ENCODE data around the gene PTPRN2. TPM values are rescaled to one million over a fixed set of nuclear protein-coding genes. Genes with fewer than 3 reads are reported as not detected.
"Not testable (repeated sequence)": the region's sequence is repeated elsewhere in the genome, so short reads cannot be mapped to it uniquely, and the experiment has no call there.

PTPRN2 gene
- total RNA-seq, 1 experiment from 2014 or later = 3.8 TPM

DNA sequence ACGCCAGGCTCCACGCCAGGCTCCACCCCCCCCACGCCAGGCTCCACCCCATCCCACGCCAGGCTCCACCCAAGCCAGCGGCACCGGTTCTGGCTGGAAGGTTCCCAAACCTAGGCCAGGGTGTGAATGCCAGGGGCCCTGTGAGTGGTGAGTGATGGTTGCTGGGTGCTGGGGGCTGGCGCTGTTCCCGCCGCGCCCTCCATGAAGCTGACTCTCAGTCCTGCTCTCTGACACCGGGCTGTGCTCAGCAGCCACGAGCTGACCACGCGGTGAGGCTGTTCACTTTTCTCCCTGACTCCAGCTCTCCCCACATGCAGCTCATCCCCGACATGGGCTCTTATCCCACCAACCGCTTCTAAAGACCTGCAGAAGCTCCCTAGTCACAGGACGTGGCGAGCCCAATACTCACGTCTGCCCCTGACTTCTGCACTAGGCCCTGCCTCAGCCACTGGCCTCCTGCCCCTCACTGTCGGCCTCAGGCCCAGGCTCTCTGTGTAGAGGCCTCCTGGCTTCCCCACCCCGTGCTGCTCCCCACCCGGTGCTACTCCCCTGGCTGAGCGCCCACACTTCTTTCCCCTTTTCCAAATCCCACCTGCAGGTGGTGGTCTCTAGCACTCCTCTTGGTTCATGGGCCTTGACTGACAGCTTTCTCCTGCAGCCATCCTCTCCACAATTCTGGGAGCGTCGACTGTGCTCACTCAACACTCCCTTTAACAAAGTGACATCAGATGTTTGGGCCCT is 603.0 kb downstream of the PTPRN2 start:
- no peaks in the 10 kb centered on the region for H3K4me1 ChIP-seq
- no peak for DNase-seq
- H3K4me3 ChIP-seq = no peak overlapping the region
- H3K9me3 ChIP-seq (replicated peaks) = no peaks in the 10 kb centered on the region
- no peak overlapping the region for H3K27ac ChIP-seq
- H3K27me3 ChIP-seq = peaks cover 12% of the 10 kb centered on the region; the same call in 1 of the 2 replicates
- no peaks in the 10 kb centered on the region for H3K36me3 ChIP-seq

DNA sequence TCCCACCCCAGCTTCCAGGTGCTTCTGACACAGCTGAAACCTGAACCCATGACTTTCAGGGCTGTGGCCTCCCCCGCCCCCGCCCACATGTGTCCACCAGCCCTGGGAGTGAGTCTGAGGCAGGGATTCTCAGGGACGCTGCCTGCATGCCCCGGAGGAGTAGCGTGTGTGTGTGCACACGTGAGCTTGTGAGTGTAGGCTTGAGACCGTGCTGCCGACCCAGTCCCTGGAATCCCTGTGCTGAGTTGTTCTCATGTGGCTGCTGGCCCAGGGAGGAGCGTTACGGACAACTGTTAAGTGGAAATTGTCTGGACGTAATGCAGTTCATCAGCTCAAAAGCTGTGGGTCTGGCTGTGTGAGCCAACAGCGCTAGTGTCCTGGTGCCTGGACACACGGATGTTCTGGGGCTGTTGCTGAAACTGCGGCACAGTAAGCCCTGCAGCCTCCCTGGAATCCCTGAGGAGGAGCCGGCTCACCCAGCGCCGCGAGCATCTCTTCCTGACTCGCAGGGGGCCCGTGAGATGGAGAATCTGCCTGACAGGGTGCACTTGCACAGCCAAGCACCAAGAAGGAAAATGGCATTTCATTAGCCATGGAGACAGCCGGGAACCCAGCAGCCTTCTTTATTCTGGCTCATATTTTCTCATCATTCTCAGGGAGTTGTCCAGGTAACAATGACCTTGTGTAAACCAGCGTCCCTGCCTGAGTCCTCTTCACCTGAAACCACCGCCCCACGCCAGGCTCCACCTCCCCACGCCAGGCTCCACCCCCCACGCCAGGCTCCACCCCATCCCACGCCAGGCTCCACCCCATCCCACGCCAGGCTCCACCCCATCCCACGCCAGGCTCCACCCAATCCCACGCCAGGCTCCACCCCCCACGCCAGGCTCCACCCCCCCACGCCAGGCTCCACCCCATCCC is 603.9 kb downstream of the PTPRN2 start:
- Histone ChIP-seq H3K27me3 (peaks cover 12% of the 10 kb centered on the region; the same call in 1 of the 2 replicates), H3K4me1 (no peaks in the 10 kb centered on the region), H3K4me3 (no peak overlapping the region), H3K27ac (no peak overlapping the region), H3K9me3 (replicated peaks) (no peaks in the 10 kb centered on the region), H3K36me3 (no peaks in the 10 kb centered on the region)
- no peak for DNase-seq

DNA sequence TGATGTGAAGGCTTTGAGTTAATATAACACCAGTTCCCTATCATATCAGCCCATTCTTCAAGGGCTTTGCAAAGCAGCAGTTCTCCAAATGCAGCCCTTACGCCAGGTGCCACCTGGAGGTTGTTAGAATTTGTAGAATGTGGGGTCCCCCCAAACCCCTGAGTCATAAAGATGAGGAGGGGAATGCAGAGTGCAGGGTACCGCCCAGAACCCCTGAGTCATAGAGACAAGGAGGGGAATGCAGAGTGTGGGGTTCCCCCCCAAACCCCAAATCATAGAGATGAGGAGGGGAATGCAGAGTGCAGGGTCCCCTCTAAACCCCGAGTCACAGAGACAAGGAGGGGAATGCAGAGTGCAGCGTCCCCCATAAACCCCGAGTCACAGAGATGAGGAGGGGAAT is 605.8 kb downstream of the PTPRN2 start:
- H3K27ac ChIP-seq = no peak overlapping the region
- no peaks in the 10 kb centered on the region for H3K9me3 ChIP-seq (replicated peaks)
- DNase-seq = no peak
- H3K27me3 ChIP-seq = peaks cover 7% of the 10 kb centered on the region; the same call in 1 of the 2 replicates
- no peaks in the 10 kb centered on the region for H3K36me3 ChIP-seq
- no peaks in the 10 kb centered on the region for H3K4me1 ChIP-seq
- H3K4me3 ChIP-seq = no peak overlapping the region

GRCh38 chr7:157980774-157981173 is 606.8 kb downstream of the PTPRN2 start:
- Histone ChIP-seq H3K27me3 (peaks cover 7% of the 10 kb centered on the region; the same call in 1 of the 2 replicates), H3K4me1 (no peaks in the 10 kb centered on the region), H3K4me3 (no peak overlapping the region), H3K9me3 (replicated peaks) (no peaks in the 10 kb centered on the region), H3K36me3 (no peaks in the 10 kb centered on the region), H3K27ac (no peak overlapping the region)
- DNase-seq = no peak

GRCh38 chr7:157980341-157980731 is 607.3 kb downstream of the PTPRN2 start:
- not testable (repeated sequence) for H3K36me3 ChIP-seq; H3K27ac ChIP-seq; H3K27me3 ChIP-seq; H3K4me1 ChIP-seq; DNase-seq; H3K4me3 ChIP-seq; H3K9me3 ChIP-seq (replicated peaks)

DNA sequence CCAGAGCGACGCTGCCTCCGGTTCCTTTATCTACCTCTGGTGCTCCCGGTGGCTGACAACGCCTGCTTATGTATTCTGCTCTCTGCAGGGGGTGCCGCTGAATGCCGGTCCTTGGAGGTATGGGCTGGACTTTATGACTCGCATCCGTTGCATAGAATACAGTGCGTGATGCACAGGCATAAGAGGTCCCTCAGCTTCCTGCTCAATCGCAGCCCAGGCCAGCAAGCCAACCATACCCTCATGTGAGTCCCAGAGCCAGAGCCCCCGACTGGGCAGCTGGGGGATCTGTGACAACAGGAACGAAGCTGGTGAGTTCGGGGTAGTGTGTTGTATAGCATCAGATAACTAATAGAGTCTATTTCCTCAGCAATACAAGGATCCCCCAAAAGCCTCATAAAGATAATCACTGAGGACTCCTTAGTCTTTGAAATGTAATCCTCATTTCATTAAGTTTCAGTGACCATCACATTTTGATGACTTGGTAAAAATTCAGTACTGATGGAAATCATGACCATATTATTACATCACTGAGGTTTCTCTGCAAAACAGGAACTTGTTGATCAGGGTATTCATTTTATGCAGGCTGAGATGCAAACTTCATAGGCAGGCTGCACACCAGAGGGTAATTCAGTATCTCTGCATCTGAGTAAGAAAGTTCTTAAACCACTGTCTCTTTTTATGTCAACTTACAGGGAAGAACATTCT is 607.8 kb downstream of the PTPRN2 start:
- Histone ChIP-seq H3K9me3 (replicated peaks) (no peaks in the 10 kb centered on the region), H3K4me3 (no peak overlapping the region), H3K4me1 (no peaks in the 10 kb centered on the region), H3K27ac (no peak overlapping the region), H3K36me3 (no peaks in the 10 kb centered on the region), H3K27me3 (peaks cover 7% of the 10 kb centered on the region; the same call in 1 of the 2 replicates)
- DNase-seq = no peak

GRCh38 chr7:157978766-157979165 is 608.9 kb downstream of the PTPRN2 start:
- H3K4me3 ChIP-seq = no peak overlapping the region
- H3K27ac ChIP-seq = no peak overlapping the region
- H3K27me3 ChIP-seq = peaks cover 7% of the 10 kb centered on the region; the same call in 1 of the 2 replicates
- H3K9me3 ChIP-seq (replicated peaks) = no peaks in the 10 kb centered on the region
- H3K4me1 ChIP-seq = no peaks in the 10 kb centered on the region
- no peaks in the 10 kb centered on the region for H3K36me3 ChIP-seq
- DNase-seq = no peak

GRCh38 chr7:157977717-157978496 is 609.7 kb downstream of the PTPRN2 start:
- DNase-seq = no peak
- H3K9me3 ChIP-seq (replicated peaks) = no peaks in the 10 kb centered on the region
- H3K27me3 ChIP-seq = peaks cover 7% of the 10 kb centered on the region; the same call in 1 of the 2 replicates
- H3K27ac ChIP-seq = no peak overlapping the region
- no peaks in the 10 kb centered on the region for H3K36me3 ChIP-seq
- H3K4me3 ChIP-seq = no peak overlapping the region
- H3K4me1 ChIP-seq = no peaks in the 10 kb centered on the region

GRCh38 chr7:157977306-157977705 is 610.3 kb downstream of the PTPRN2 start:
- Histone ChIP-seq H3K27me3 (peaks cover 7% of the 10 kb centered on the region; the same call in 1 of the 2 replicates), H3K4me3 (no peak overlapping the region), H3K9me3 (replicated peaks) (no peaks in the 10 kb centered on the region), H3K27ac (no peak overlapping the region), H3K36me3 (no peaks in the 10 kb centered on the region), H3K4me1 (no peaks in the 10 kb centered on the region)
- no peak for DNase-seq

DNA sequence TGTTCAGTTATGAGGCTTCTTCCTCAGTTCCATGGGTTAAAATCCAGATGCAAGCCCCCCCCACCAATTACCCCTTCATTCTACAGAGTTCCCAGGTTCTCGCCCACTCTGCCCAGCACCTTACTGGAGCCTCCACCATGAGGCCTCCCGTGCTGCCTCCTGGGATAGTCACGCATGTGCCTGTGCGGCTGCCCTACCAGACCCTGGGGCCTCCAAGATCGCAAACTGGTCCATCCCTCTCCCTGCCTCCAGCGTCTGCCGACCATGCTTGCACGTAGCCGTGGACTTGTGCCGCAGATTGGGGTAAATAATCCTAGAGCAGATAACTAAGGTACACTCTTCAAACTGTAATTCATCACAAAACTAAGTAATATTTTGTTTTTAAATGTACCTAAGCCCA is 611.2 kb downstream of the PTPRN2 start:
- Histone ChIP-seq H3K9me3 (replicated peaks) (no peaks in the 10 kb centered on the region), H3K36me3 (no peaks in the 10 kb centered on the region), H3K4me1 (no peaks in the 10 kb centered on the region), H3K27me3 (peaks cover 7% of the 10 kb centered on the region; the same call in 1 of the 2 replicates), H3K4me3 (no peak overlapping the region), H3K27ac (no peak overlapping the region)
- no peak for DNase-seq

DNA sequence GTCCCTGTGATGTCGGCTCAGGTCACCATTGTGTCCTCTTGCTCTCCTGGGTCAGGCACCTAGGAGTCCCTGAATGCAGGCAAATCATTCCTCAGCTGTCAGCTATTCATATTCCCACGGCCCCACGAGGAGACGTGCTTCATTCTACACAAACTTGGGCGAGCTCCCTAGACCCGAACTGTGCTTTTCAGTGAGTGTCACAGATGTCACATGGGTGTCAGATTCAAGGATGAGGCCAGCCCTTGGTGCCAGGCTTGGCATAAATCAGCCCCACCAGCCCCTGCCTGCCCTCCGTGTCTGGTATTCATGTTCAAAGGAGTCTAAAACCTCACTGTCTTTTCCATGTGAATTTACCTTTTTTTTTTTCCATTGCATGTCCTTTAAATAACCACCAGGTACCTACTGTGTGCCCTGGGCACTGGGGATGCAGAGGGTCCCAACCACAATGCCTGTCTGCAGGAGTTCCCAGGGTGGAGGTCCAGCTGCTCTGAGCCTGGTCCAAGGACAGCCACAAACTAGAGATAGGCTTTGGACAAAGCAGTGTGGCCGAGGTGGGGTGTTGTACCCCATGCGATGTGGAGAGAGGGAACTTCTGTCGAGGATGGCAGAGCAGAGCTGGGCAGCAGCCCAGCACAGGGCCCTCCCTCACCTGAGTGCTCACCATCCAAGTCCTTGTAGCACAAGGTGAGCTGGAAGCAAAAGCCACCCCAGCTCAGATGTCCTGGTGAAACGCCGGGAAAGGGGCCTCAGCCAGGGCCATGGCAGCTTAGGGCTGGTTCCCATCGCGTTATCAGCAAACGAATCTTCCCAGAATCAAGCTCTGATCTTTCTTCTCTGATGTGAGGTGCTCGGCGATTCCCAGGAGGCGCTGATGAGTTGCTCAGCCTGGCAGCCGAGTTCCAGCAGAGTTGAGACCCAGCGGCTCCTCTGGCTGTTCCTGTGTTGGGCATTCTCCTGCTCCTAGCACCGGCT is 611.9 kb downstream of the PTPRN2 start:
- Histone ChIP-seq H3K27ac (no peak overlapping the region), H3K4me3 (no peak overlapping the region), H3K9me3 (replicated peaks) (no peaks in the 10 kb centered on the region), H3K4me1 (no peaks in the 10 kb centered on the region), H3K36me3 (no peaks in the 10 kb centered on the region), H3K27me3 (peaks cover 7% of the 10 kb centered on the region; the same call in 1 of the 2 replicates)
- no peak for DNase-seq

- no peak for DNase-seq
- no peaks in the 10 kb centered on the region; the same call in 1 of the 2 replicates for H3K27me3 ChIP-seq
- H3K36me3 ChIP-seq = no peaks in the 10 kb centered on the region
- H3K4me1 ChIP-seq = no peaks in the 10 kb centered on the region
- no peak overlapping the region for H3K4me3 ChIP-seq
- no peaks in the 10 kb centered on the region for H3K9me3 ChIP-seq (replicated peaks)
- no peak overlapping the region for H3K27ac ChIP-seq
Observed at GRCh38 chr7:157974678-157975230, 612.9 kb downstream of the PTPRN2 start.
